Measurements from ENCODE around the gene C2CD4D.

Gene C2CD4D

DNA sequence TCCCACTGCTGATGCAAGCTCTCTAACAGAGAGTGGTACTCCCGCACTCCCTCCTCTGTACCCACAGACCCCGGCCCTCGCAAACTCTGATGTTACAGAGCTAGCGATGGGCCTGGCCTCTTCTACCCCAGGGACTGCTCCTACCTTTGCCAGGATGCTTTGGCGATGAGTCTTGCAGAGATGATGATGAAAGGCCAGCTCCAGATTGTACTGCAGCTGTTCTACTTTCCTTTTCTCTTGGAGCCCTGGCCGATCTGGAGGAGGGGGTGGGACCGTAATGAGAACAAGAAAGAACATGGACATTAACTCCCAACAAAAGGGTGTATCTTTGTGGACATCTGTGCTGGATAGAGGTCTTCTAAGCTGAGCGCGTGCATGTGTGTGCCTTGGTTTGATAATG, 28.4 kb downstream of the C2CD4D start:
- DNase-seq, result no peak

DNA sequence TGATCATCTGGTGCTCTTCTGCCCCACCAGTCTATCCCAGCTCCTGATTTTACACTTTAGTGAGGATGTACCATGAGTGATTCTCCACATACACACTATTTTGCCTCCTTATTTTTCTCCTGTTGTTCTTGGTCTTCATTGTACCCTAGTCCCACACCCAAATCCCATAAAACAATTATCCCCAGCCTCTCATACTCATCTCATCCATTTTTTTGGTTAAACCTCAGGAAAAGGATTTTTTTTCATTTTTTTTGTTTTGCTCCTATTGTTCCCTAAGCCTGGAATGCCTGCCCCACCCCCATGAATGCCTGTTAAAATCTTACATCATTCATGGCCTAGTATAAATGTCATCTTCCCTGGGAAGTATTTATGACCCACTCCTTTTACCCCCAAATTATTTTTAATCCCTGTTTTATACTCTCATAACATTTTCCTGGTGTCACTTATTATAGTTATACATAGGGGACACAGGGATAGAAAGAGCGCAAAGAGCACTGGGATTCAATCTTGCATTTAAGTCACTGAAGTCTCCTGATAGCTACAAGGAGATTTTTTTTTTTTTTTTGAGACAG, 29.5 kb downstream of the C2CD4D start:
- DNase-seq, result no peak

DNA sequence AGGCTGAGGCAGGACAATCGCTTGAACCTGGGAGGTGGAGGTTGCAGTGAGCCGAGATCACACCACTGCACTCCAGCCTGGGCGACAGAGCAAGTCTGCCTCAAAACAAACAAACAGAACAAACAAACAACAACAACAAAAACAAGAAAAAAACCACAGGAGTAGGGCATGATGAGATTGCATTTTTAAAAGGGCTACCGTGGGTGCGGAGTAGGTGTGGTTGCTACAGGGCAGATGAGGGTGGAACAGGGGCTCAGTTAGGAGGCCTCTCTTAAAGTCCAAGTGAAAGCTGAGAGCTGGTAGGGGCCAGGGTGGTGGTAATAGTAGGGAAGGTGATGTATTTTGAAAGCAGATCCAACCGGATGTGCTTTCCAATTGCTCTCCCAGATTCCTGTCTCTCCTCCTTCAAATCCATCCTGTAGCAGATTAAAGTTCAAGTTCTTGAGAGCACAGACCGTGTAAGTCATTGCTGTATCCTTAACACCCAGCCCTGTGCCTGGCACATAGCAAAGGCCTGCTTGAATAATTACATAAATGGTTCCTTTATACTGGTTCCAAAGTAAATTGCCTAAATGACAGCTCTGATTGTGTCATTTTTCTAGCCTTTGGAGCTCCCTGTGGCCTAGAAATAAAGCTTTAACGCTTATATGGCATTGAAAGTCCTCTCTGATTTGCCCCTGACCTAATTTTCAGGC, 30.2 kb downstream of the C2CD4D start:
- no peak for DNase-seq

DNA sequence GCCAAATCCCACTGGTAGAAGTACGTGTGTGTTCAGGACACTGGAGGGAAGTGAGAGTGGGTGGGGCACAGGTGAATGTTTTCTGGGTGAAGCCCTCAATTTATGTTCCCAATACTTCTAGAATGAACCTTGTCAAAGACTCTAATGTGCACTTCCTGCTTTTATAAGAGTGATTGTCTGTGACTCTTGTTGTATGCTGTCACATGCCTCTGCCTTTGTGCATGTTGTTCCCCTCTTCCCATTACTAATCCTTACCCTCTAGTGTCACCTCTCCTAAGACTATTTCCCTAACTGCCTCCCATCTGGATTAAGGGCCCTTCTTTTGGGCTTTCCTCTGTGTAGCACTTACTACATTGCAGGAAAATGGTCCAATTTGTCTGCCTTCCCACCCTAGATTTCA, 31.9 kb downstream of the C2CD4D start:
- DNase-seq, result no peak

DNA sequence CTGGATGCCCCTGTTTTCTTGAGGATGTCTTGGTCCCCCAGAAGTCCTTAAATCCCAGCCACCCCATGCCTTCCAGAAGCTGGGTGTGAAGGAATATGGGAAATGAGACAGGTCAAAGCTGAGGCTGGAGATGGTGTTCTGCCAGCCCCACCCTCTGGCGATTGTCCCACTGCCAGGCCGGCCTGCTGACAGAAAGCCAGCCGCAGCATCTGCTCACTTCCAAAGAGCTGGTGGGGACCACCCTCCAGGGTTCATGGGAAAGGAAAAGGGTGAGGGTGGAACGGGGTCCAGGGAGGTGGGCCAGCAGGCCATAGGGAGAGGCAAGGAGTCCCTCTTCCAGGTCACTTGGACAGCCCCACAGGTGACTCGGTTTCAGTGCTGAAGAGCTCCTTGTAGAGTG, 32.5 kb downstream of the C2CD4D start:
- DNase-seq, result no peak

DNA sequence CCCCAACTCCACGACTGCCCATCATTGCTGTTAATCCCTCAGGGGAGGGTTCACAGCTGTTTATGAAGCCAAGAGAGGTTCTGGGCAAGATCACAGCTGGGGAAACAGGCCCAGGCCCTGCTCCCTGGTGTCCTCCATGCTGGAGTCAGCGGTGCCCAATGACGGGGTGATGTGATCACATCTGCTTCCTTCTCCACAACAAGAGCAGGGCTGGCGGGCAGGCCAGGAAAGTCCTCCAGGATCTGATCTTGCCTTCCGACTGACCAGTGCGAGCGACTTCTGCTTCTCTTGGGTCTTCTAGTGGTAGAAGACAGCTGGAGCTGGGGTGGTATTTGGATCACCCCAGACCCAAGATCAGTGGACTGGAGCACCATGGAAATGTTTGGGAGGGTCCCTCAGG, 33.5 kb downstream of the C2CD4D start:
- DNase-seq, result no peak

DNA sequence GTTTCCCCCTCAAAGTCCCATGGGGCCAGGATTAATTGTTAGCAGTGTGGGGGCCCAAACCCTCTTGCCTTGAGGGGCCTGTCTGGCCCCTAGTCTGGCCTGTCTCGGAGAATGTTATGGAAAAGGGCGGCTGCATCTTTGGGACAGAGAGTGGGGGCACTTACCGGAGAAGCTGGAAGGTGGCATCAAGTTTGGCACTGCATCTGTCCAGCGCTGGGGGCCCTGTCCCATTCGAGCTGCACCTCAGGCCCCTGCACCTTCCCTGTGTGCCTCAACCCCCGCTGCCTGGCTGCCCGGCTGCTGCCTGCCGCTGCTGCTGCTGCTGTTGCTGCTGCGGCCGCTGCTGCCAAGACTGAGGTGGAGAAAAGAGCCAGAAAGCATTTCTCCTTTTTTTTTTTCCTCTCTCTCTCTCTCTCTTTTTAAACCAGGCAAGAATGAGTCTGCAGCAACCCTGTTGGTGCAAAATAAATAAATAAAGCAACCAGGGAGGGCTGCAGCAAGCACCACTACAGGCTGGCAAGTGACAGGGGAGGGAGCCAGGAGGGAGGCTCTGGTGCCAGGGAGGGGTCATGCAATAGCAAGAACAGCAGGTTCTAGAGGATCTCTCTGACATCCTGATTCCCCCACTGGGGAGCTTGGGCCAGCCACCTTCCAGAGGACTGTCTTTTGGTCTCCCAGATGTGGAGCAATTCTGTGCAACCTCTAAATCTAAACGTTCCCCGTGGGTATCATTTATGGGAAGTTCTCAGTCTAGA, 34.4 kb downstream of the C2CD4D start, which contains the start of gene LINGO4:
LINGO4 (minus strand) TSS at position 354 of the 755 bp plus-strand sequence. CDS start 2,715 bp downstream, outside the sequence.
- DNase-seq, result no peak

DNA sequence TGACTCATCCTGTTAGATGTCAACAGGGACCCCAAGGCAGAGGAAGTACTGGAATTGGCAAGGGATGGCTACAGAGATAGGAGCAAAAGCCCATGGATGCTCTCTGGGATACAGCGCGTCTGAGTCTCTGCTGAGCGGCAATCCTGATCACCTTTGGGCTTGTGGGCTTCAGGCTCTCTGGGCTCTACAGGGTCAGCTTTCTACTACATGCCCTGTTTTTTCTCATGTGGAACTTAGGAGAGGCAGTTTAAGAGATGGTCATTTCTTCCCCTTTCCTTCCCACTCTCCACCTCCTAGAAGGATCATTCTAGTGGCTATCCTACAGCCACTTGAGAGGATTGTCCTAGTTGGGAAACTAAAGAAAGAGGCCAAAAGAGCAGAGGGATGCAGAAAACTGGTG, 35.7 kb downstream of the C2CD4D start:
- no peak for DNase-seq

DNA sequence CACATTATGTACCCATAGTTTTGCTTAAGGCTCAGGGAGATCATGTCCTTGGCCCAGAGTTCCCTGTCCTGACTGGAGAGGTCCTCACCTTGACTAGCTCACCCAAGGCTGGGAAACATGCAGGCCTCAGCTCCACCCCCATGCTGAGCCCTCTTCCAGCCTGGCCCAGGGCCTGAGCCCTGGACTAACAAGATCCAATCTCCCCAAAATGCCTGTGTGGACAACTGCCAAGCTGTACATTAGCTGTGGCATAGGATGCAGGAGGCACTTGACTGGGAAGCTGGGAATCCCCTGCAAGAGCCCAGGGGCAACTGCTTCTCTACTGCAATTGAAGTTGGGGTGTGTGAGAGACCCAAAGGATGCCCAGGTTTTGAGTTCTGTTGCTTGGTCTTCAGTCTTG, 36.5 kb downstream of the C2CD4D start:
- no peak for DNase-seq

DNA sequence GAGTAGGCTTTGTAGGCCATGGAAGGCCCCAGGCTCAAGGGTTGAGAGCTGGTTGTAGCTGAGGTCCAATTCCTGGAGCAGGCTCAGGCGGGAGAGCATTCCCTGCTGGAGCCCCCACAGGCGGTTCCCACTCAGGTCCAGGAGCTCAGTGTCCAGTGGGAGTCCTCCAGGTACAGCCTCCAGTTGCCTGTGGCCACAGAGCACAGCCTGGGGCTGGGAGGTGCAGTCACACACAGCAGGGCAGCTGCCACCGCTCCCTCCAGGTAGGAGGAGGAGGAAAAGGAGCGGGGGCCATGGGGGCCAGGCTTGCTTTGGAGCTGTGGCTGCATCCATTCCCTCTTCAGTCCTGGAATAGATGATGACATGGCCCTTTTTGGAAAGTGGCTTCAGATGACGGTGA, 37.2 kb downstream of the C2CD4D start:
- DNase-seq, result no peak

DNA sequence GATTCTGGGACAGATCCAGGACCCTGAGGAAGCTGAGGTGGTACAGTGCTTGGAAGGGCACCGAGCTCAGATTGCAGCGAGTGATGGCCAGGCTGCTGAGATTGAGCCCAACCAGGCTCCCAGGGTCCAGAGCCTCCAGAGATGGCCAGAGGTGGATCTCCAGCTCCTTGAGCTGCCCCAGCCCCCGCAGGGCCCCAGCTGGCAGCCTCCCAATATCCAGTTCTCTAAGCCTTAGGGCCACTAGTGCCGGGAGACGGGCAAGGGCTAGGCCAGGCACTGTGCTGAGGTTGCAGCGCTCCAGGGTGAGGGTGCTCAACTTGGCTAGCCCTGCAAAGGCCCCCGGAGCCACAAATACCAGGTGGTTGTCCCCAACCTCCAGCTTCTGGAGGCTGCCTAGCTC, 37.8 kb downstream of the C2CD4D start:
- no peak for DNase-seq

DNA sequence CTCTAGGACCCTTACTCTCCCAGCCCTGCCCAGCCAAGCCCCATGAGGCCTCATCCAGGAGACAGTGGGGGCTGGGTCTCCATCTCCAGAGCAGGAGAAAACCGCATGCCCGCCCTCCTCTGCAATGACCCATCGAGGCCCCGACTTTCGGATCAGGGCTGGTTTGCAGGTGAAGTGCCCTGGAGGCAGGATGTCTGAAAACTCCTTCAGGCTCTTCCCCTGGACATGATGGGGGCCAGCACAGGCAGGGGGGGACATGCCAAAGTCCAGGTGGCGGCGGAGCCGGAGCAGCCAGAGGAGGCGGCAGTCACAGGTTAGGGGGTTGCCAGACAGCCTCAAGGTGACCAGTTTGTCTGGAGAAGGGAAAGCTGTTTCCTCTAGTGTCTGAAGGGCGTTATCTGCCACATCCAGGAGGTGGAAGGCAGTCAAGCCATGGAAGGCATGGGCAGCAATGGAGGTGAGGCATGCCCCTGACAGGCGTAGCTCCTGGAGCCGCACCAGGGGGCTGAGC, 38.3 kb downstream of the C2CD4D start:
- no peak for DNase-seq

DNA sequence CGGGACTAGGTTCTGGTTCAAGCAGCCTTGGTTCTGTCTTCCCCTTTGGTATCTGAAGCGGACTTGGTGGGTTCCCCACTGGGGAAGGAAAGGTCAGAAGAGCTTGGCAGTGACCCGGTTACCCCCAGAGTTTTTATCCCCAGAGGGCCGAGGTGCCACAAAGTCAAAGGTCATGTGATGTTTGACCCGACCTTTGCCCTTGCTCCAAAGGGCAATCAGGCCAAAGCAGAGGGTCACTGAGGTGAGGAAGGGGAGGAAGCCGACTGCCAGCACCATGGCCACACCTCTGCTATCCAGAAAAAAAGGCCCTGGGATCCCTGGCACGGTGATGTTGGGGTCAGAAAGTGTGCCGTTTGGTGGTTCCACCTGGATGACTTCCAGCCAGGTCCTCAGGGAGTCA, 38.8 kb downstream of the C2CD4D start:
- no peak for DNase-seq

DNA sequence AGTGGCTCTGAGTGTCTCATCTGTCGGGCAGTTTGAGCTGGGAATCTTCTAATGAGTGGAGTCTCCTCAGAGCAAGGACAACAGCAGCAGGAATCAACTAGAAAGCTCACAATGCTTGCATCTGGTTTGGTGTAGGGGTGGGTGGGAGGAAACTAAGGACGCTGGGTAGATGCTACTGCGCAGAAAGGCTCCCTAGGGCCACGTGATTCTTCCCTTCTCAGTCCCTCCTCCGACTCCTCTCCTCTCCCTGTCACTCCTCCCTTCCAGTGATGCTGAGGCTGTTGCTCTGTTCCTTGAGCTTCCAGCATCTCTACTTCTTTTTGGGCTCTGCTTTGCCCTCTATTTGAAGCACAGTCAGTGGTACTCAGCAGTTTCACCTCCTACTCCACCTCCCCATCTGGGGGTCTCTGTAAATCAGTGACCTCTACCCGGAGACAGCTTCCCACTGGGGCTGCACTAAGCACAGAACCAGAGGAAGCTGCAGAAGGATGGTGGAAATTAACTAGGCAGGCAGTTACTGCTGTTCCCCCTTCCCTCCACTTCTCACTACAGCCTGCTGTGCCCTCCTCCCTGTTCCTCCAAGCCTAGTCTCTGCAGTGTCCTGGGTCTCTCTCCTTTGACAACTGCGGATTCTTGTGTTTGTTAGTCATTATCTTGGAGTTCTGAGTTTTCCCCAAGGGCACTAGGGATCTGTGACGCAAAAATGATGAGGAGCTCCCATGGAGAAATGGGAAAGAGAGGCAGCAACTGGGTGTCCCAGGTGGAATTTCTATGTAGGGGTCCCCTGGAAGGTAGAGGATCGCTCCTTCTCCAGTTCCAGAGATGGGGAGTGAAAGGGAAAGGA, 40.2 kb downstream of the C2CD4D start:
- no peak for DNase-seq

DNA sequence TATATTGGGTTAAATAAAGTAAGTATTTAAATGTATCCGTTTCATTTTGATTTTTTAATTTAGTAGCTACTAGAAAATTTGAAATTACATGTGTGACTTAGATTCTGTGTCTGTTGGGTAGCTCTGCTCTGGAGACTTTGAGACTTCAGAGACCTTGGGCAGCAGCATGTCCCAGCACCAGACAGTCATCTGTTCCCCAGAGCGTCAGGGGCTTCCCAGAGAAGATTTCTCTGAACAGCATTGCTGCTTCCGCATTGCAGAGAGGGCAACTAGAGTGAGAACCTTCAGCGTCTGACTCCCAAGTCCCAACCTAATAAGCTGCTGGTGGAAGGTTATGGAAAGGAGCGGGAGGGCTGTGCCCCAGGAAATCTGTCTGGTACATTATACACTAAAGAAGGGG, 41.0 kb downstream of the C2CD4D start:
- DNase-seq, result no peak

DNA sequence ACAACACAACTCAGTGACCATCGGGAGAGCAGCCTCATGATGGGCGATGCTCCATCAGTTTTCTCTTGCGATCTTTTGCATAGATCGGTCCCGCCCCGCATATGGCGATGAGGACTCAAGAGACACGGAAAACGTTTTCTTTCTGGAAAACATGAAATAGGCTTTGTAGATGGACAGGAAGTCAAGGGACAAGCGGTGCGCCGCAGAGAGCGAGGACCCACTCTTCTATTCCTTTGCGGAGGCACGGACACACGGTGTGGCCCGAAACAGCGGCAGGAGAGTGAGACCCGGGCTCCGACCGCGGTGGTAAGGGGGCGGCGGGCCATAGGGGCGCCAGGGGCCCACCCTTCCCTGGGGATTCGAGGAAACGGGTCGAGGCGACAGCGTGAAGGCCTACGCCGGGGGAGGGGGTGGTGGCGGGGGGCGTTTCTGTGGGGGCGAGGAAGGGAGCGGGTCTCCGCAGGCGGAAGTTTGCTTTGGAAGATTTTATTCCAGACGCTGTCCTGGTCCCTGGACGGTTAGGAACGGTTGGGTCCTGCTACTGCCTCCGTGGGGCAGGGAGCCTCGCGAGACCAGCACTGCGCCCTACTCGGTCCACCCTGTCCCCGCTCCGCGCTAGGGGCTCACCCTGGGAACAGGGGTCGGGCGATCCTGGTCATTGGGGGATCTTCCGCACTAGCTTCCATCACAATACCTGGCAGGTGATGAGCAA, 48.5 kb downstream of the C2CD4D start:
- DNase-seq, result no peak

DNA sequence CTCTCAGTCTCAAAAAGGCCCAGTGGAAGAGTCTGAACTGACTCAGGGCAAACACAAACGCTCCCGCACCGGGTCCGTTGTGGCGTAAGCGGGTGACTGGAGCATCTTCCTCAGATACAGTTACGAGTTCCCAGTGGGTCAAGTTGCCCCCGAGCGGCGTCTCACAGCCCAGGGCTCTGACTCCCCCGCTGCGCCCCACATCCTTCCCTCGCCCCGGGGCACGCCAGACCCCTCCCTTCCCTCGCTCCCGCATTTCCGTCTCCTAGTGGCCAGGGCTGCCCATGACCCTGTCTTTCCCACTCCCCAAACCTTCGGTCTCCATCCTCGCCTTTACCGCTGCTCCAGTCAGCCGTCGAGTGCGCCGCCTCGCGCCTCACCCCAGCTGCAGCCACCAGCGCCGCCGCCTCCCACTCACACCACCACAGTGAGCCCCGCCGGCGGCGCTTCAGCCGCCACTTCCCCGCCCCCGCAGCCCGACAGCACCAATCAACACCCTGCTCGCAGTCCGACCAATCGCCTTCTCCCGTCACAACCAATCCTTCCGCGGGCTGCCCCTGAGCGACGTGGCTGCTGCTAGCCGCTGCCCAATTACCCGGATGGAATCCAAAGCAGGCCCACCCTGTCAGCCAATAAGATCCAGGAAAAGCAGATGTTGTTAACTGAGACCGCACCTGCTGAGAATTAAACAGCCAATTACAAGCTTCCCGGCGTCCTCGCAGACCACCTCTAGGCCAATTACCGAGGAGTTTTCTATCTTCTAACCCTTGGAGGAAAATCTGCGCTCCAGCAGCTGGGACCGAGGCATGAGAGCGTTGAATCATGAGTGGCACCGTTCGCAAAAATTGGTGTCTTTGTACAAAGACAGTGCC, 49.3 kb downstream of the C2CD4D start, which contains the start of gene TDRKH:
TDRKH (minus strand) TSS at position 430 of the 869 bp plus-strand sequence. CDS start 7,478 bp downstream, outside the sequence.
- peak; percentile 99 for DNase-seq

Data from NCI-H226 (cell line).